SK-N-MC (cell line): Measurements from ENCODE around the gene MYLIP.

ENCODE experiments used
- EZH2 ChIP-seq: fragments of 200-600 bp; sonication (generic); IDR thresholded peaks from one replicate; pipeline ENCODE4 v1.6.1; 2017; ENCODE audit warnings: antibody characterized with exemption
- FOXP2 ChIP-seq: optimal IDR thresholded peaks from 2 replicates; pipeline ENCODE3; 2011; ENCODE audit warnings: mild to moderate bottlenecking, moderate library complexity; ENCODE audit not compliant: insufficient read depth; ENCODE audit errors: extremely low read length, control extremely low read depth
- POLR2AphosphoS5 ChIP-seq: IDR thresholded peaks from 2 replicates; pipeline ENCODE4 v1.6.1; 2012; ENCODE audit warnings: mild to moderate bottlenecking, low read depth, low read length, borderline replicate concordance

DNA sequence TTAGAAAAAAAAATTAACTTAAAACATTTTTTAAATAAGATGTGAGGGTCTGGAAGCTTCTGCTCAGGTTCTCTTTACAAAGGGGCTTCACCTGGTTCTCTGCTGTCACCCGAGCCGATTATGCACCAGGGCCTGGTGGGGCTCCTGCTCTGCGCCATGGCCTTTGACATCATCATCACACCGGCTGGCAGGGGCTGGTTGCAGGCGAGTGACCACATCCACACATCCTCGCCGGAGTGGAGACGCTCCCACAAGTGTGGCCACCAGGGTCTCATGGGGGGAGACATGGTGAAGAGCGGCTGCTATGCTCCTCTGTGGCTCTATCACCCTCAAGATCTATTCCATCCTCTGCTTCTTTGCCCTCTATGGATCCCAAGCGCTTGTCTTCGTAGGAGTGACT lies 31.9 kb downstream of the MYLIP start:
- TF ChIP-seq POLR2AphosphoS5: no peak
- no peak for TF ChIP-seq EZH2
- TF ChIP-seq FOXP2: no peak
